WTC11 (cell line): Measurements from ENCODE around the gene AFAP1L1. TPM values are rescaled to one million over a fixed set of nuclear protein-coding genes. Genes with fewer than 3 reads are reported as not detected.
A peak's percentile ranks its signal among the peaks of the same experiment; 100 is the strongest.

Experiments used
- ATAC-seq: fragments of 200-7000 bp; cut with Tn5 transposase; 2 replicates; pipeline ENCODE4 v1.10.0; 2021; ENCODE audit warnings: mild to moderate bottlenecking, moderate library complexity
- CTCF ChIA-PET: fragments of 300-600 bp; sonication (Branson Sonifier 250); formaldehyde crosslinking; loops from one replicate; lab custom pipeline; 2021; ENCODE audit warnings: antibody characterized with exemption; lab: Charles Lee
- POLR2A ChIA-PET: fragments of 350-600 bp; sonication (Branson Sonifier 250); formaldehyde crosslinking; loops from one replicate; lab custom pipeline; 2021; ENCODE audit warnings: antibody characterized with exemption; lab: Charles Lee
- DNase-seq: peaks from one replicate; pipeline ENCODE4 v3.0.0; 2021; ENCODE audit warnings: low spot score
- H3K27ac Mint-ChIP-seq: 2 replicates; pipeline ENCODE4 v1.8.0; 2021; ENCODE audit warnings: mixed read lengths
- H3K27me3 Mint-ChIP-seq: 2 replicates; pipeline ENCODE4 v1.8.0; 2021; ENCODE audit warnings: low read depth, mild to moderate bottlenecking, moderate library complexity, mixed read lengths
- H3K36me3 Mint-ChIP-seq: 2 replicates; pipeline ENCODE4 v1.8.0; 2021; ENCODE audit warnings: mixed read lengths
- H3K4me1 Mint-ChIP-seq: 2 replicates; pipeline ENCODE4 v1.8.0; 2022; ENCODE audit warnings: mixed read lengths
- H3K4me3 Mint-ChIP-seq: 2 replicates; pipeline ENCODE4 v1.8.0; 2021; ENCODE audit warnings: mild to moderate bottlenecking, moderate library complexity, mixed read lengths
- H3K9me3 Mint-ChIP-seq: 2 replicates; pipeline ENCODE4 v1.8.0; 2021; ENCODE audit warnings: mixed read lengths
- AFF4 ChIP-seq: sonication (generic); formaldehyde crosslinking; IDR thresholded peaks from 2 replicates; pipeline ENCODE4 v1.8.1; 2023; ENCODE audit warnings: mild to moderate bottlenecking, missing genetic modification reagents, borderline replicate concordance
- CBFB ChIP-seq: sonication (generic); formaldehyde crosslinking; IDR thresholded peaks from 2 replicates; pipeline ENCODE4 v1.8.1; 2022; ENCODE audit warnings: mild to moderate bottlenecking, low read depth, missing genetic modification reagents
- EMX1 ChIP-seq: fragments of 250-450 bp; sonication (Bioruptor Pico); IDR thresholded peaks from 2 replicates; pipeline ENCODE4 v1.8.0; 2021; ENCODE audit warnings: mild to moderate bottlenecking
- ERG ChIP-seq: fragments of 250-450 bp; sonication (Bioruptor Pico); IDR thresholded peaks from 2 replicates; pipeline ENCODE4 v1.8.0; 2021; ENCODE audit warnings: mild to moderate bottlenecking
- ESRRA ChIP-seq: sonication (generic); formaldehyde crosslinking; IDR thresholded peaks from 2 replicates; pipeline ENCODE4 v1.8.1; 2022; ENCODE audit warnings: mild to moderate bottlenecking, missing genetic modification reagents, borderline replicate concordance
- ETV6 ChIP-seq: sonication (generic); formaldehyde crosslinking; IDR thresholded peaks from 2 replicates; pipeline ENCODE4 v1.8.1; 2022; ENCODE audit warnings: mild to moderate bottlenecking, missing genetic modification reagents
- FOXP1 ChIP-seq: sonication (generic); formaldehyde crosslinking; IDR thresholded peaks from 2 replicates; pipeline ENCODE4 v1.8.0; 2022; ENCODE audit warnings: missing genetic modification reagents, mild to moderate bottlenecking, moderate library complexity, borderline replicate concordance
- FOXP4 ChIP-seq: sonication (generic); formaldehyde crosslinking; IDR thresholded peaks from 2 replicates; pipeline ENCODE4 v1.8.0; 2022; ENCODE audit warnings: mild to moderate bottlenecking, missing genetic modification reagents
- GTF2I ChIP-seq: fragments of 250-450 bp; sonication (Bioruptor Pico); conservative IDR thresholded peaks from 2 replicates; pipeline ENCODE4 v1.4.0; 2021; ENCODE audit warnings: mild to moderate bottlenecking
- NFE2L1 ChIP-seq: sonication (generic); formaldehyde crosslinking; IDR thresholded peaks from 2 replicates; pipeline ENCODE4 v1.8.1; 2023; ENCODE audit warnings: missing genetic modification reagents
- NR1H2 ChIP-seq: sonication (generic); formaldehyde crosslinking; IDR thresholded peaks from 2 replicates; pipeline ENCODE4 v1.9.0; 2021; ENCODE audit warnings: mild to moderate bottlenecking, moderate library complexity, missing genetic modification reagents
- PRDM15 ChIP-seq: sonication (generic); formaldehyde crosslinking; IDR thresholded peaks from 2 replicates; pipeline ENCODE4 v1.8.0; 2022; ENCODE audit warnings: missing genetic modification reagents
- SMAD3 ChIP-seq: sonication (generic); formaldehyde crosslinking; IDR thresholded peaks from 2 replicates; pipeline ENCODE4 v1.8.0; 2022; ENCODE audit warnings: missing genetic modification reagents, mild to moderate bottlenecking, borderline replicate concordance
- SOX15 ChIP-seq: fragments of 250-450 bp; sonication (Bioruptor Pico); IDR thresholded peaks from 2 replicates; pipeline ENCODE4 v1.9.0; 2021; ENCODE audit warnings: mild to moderate bottlenecking
- USF2 ChIP-seq: sonication (generic); formaldehyde crosslinking; IDR thresholded peaks from 2 replicates; pipeline ENCODE4 v1.8.1; 2023; ENCODE audit warnings: mild to moderate bottlenecking, missing genetic modification reagents, moderate library complexity
- ZNF121 ChIP-seq: sonication (generic); formaldehyde crosslinking; IDR thresholded peaks from 2 replicates; pipeline ENCODE4 v1.8.0; 2023; ENCODE audit warnings: missing genetic modification reagents
- ZNF671 ChIP-seq: fragments of 250-450 bp; sonication (Bioruptor Pico); IDR thresholded peaks from 2 replicates; pipeline ENCODE4 v1.8.0; 2021; ENCODE audit warnings: mild to moderate bottlenecking
- total RNA-seq: library from RNA; stranded (reverse); gene quantifications from 3 replicates; pipeline ENCODE4 v1.2.3, GENCODE V29; 2021
- TF ChIP-seq, protein P1 (sequence below): sonication (generic); formaldehyde crosslinking; IDR thresholded peaks from 2 replicates; pipeline ENCODE4 v1.8.0; 2022; ENCODE audit warnings: mild to moderate bottlenecking, missing genetic modification reagents
- TF ChIP-seq, protein P2 (sequence below): sonication (generic); formaldehyde crosslinking; IDR thresholded peaks from 2 replicates; pipeline ENCODE4 v1.8.1; 2023; ENCODE audit warnings: mild to moderate bottlenecking, missing genetic modification reagents, moderate library complexity

Gene AFAP1L1
- total RNA-seq, 1 experiment from 2014 or later: 8.4 TPM

GRCh38 chr5:149379177-149379761 lies 107.6 kb downstream of the AFAP1L1 start, which contains the start of gene IL17B:
IL17B (minus strand) TSS chr5:149379292; CDS start chr5:149379225, 67 bp downstream.
- Mint-ChIP-seq H3K27ac (peak within 1 kb of the TSS; percentile 49), H3K4me3 (no peak within 1 kb of the TSS)
- no peak for TF ChIP-seq GTF2I (CRISPR knock-in tag)
- no peak for TF ChIP-seq USF2
- no peak for TF ChIP-seq ETV6 (CRISPR knock-in tag)
- TF ChIP-seq ZNF671: no peak
- TF ChIP-seq ZNF121 (CRISPR knock-in tag): no peak
- TF ChIP-seq, all 79 proteins: peak for 0
- ATAC-seq (no peak), DNase-seq (no peak)
- ChIA-PET POLR2A (no interaction called here), CTCF (interaction anchor here (0.7 to 1.9 kb wide), 10 partner anchors 8 to 186 kb away, joined by 3 to 9 read pairs (median 3); partner anchors contain the start of gene PCYOX1L)
- Mint-ChIP-seq H3K4me1 (peaks cover 9% of the 10 kb centered on the region), H3K36me3 (no peaks in the 10 kb centered on the region), H3K27me3 (no peaks in the 10 kb centered on the region), H3K9me3 (0 out of 2 replicates have a peak, but pooled peaks cover 4% of the 10 kb centered on the region)

- Mint-ChIP-seq H3K27me3 (no peaks in the 10 kb centered on the region), H3K4me1 (peaks cover 9% of the 10 kb centered on the region), H3K27ac (no peak overlapping the region), H3K36me3 (no peaks in the 10 kb centered on the region), H3K4me3 (no peak overlapping the region), H3K9me3 (0 out of 2 replicates have a peak, but pooled peaks cover 4% of the 10 kb centered on the region)
- DNase-seq (no peak), ATAC-seq (no peak)
- POLR2A ChIA-PET: no interaction called here
- CTCF ChIA-PET: interaction anchor here (0.7 to 1.9 kb wide), 8 partner anchors 9 to 54 kb away, joined by 3 to 9 read pairs (median 3); partner anchors contain the start of gene PCYOX1L
- no peak for TF ChIP-seq SMAD3 (CRISPR knock-in tag)
- TF ChIP-seq FOXP1: no peak
- TF ChIP-seq ESRRA (CRISPR knock-in tag): no peak
- no peak for TF ChIP-seq PRDM15 (CRISPR knock-in tag)
- TF ChIP-seq, protein P1, sequence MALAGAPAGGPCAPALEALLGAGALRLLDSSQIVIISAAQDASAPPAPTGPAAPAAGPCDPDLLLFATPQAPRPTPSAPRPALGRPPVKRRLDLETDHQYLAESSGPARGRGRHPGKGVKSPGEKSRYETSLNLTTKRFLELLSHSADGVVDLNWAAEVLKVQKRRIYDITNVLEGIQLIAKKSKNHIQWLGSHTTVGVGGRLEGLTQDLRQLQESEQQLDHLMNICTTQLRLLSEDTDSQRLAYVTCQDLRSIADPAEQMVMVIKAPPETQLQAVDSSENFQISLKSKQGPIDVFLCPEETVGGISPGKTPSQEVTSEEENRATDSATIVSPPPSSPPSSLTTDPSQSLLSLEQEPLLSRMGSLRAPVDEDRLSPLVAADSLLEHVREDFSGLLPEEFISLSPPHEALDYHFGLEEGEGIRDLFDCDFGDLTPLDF (CRISPR knock-in tag): no peak
- no peak for TF ChIP-seq NR1H2 (CRISPR knock-in tag)
- TF ChIP-seq, protein P2, sequence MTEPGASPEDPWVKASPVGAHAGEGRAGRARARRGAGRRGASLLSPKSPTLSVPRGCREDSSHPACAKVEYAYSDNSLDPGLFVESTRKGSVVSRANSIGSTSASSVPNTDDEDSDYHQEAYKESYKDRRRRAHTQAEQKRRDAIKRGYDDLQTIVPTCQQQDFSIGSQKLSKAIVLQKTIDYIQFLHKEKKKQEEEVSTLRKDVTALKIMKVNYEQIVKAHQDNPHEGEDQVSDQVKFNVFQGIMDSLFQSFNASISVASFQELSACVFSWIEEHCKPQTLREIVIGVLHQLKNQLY (CRISPR knock-in tag): no peak
- TF ChIP-seq FOXP4: no peak
- no peak for TF ChIP-seq CBFB (CRISPR knock-in tag)
- TF ChIP-seq NFE2L1 (CRISPR knock-in tag): no peak
- no peak for TF ChIP-seq AFF4
- TF ChIP-seq ERG (CRISPR knock-in tag): no peak
- no peak for TF ChIP-seq EMX1
- no peak for TF ChIP-seq SOX15 (CRISPR knock-in tag)
Observed at GRCh38 chr5:149379818-149380374, 108.2 kb downstream of the AFAP1L1 start.
